Type B pancreatic cell (in vitro differentiated cells): ENCODE measurements around the gene FN3K. TPM values are rescaled to one million over a fixed set of nuclear protein-coding genes. Genes with fewer than 3 reads are reported as not detected.

Experiments used
- DNase-seq: peaks from one replicate; pipeline ENCODE4 v3.0.0; 2021; ENCODE audit warnings: mixed read lengths; ENCODE audit not compliant: unreplicated experiment; ENCODE audit errors: extremely low spot score
- H3K27ac Mint-ChIP-seq: 2 replicates; pipeline ENCODE4 v1.8.0; 2021; ENCODE audit warnings: mild to moderate bottlenecking, mixed read lengths
- H3K27me3 Mint-ChIP-seq: 2 replicates; pipeline ENCODE4 v1.8.0; 2021; ENCODE audit warnings: mixed read lengths
- H3K36me3 Mint-ChIP-seq: 2 replicates; pipeline ENCODE4 v1.8.0; 2021; ENCODE audit warnings: mixed read lengths
- H3K4me1 Mint-ChIP-seq: one replicate; pipeline ENCODE4 v1.8.0; 2021; ENCODE audit warnings: mixed read lengths; ENCODE audit not compliant: unreplicated experiment
- H3K4me3 Mint-ChIP-seq: 2 replicates; pipeline ENCODE4 v1.8.0; 2021; ENCODE audit warnings: mild to moderate bottlenecking, mixed read lengths
- H3K9me3 Mint-ChIP-seq: 2 replicates; pipeline ENCODE4 v1.8.0; 2021; ENCODE audit warnings: mixed read lengths
- total RNA-seq: library from RNA; stranded (reverse); gene quantifications from 2 replicates; pipeline ENCODE4 v1.2.1, GENCODE V29; 2021; ENCODE audit warnings: low replicate concordance
- TF ChIP-seq, protein P1 (sequence below): fragments of 200-600 bp; sonication (generic); conservative IDR thresholded peaks from 2 replicates; pipeline ENCODE4 v1.5.0; 2021; ENCODE audit warnings: antibody characterized with exemption, mild to moderate bottlenecking

The FN3K gene
- total RNA-seq, 1 donor from 2014 or later = 31.3 TPM

DNA sequence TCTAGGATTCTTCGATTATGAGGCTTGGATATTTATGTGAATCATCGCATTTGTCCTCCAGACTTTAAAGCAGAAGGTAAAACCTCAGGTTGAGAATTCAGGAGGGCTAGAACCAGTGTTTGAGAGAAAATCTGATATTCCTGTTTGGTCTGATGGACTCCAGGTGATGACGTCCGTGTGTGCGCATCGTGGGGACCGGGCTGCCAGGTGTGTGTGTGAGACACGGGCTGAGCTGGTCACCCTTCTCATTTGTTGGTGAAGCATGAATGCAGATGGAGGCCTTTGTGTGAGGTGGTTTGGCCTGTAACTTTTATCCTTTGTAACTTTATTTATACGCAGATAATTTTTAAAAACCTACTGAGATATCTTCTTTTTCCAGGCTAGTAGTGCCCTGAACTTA lies 61.6 kb downstream of the FN3K start:
- TF ChIP-seq, protein P1, sequence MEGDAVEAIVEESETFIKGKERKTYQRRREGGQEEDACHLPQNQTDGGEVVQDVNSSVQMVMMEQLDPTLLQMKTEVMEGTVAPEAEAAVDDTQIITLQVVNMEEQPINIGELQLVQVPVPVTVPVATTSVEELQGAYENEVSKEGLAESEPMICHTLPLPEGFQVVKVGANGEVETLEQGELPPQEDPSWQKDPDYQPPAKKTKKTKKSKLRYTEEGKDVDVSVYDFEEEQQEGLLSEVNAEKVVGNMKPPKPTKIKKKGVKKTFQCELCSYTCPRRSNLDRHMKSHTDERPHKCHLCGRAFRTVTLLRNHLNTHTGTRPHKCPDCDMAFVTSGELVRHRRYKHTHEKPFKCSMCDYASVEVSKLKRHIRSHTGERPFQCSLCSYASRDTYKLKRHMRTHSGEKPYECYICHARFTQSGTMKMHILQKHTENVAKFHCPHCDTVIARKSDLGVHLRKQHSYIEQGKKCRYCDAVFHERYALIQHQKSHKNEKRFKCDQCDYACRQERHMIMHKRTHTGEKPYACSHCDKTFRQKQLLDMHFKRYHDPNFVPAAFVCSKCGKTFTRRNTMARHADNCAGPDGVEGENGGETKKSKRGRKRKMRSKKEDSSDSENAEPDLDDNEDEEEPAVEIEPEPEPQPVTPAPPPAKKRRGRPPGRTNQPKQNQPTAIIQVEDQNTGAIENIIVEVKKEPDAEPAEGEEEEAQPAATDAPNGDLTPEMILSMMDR = no peak
- H3K9me3 Mint-ChIP-seq = peaks cover 5% of the 10 kb centered on the region
- H3K4me1 Mint-ChIP-seq = peaks cover 21% of the 10 kb centered on the region
- H3K27me3 Mint-ChIP-seq = no peaks in the 10 kb centered on the region
- no peak for DNase-seq
- no peak overlapping the region for H3K4me3 Mint-ChIP-seq
- H3K27ac Mint-ChIP-seq = peak overlapping the region; percentile 24
- peaks cover 20% of the 10 kb centered on the region for H3K36me3 Mint-ChIP-seq

DNA sequence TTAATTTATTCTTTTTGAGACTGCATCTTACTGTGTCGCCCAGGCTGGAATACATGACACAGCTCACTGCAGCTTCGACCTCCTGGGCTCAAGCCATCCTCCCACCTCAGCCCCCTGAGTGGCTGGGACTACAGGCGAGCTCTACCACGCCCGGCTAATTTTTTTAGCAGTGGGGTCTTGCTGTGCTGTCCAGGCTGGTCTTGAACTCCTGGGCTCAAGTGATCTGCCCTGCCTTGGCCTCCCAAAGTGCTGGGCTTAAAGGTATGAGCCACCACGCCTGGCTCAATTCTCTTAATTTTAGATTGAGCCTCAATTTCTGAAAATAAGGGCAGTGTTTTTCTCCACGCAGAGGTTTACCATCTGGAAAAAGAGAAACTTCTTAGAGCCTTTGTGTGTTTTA lies 63.3 kb downstream of the FN3K start:
- peaks cover 5% of the 10 kb centered on the region for H3K9me3 Mint-ChIP-seq
- H3K27ac Mint-ChIP-seq = no peak overlapping the region

DNA sequence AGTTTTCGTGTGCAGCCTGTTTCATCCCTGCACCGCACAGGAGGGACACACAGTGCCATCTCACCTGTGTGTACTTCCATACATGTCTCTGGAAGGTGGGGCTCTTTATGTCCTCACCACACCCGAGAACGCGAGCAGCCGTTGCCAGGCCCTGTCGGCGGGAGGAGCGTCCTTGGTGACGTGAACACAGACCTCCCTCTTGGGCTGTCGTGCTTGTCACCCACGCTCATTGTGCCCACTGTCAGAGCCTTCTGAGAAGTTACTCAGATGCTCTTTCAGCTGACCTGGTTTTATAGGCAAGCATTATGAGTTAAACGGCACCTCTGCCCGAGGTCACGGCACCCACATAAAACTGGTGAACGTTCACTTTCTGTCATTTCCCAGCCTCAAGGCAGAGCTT lies 64.2 kb downstream of the FN3K start:
- peaks cover 27% of the 10 kb centered on the region for H3K36me3 Mint-ChIP-seq

More for the DNA sequence above, 63.3 kb downstream of the FN3K start:
- Mint-ChIP-seq H3K36me3 (peaks cover 27% of the 10 kb centered on the region), H3K27me3 (no peaks in the 10 kb centered on the region), H3K4me3 (no peak overlapping the region), H3K4me1 (peaks cover 18% of the 10 kb centered on the region)
- TF ChIP-seq, protein P1 = no peak
- DNase-seq = no peak

More for the DNA sequence above, 64.2 kb downstream of the FN3K start:
- no peak for DNase-seq
- Mint-ChIP-seq H3K4me1 (peaks cover 11% of the 10 kb centered on the region), H3K9me3 (peaks cover 5% of the 10 kb centered on the region), H3K27ac (no peak overlapping the region), H3K27me3 (no peaks in the 10 kb centered on the region), H3K4me3 (no peak overlapping the region)
- TF ChIP-seq, protein P1 = no peak

Other genes with a start within 250 kb of the FN3K start
- 59.5 and 75.5 TPM in 2 replicates for gene FOXK2, start 215.9 kb upstream of the FN3K start, total RNA-seq
- gene WDR45B, start 87.2 kb upstream of the FN3K start, total RNA-seq = 74.0 and 100 TPM in 2 replicates
- gene RAB40B, start 36.9 kb upstream of the FN3K start, total RNA-seq = 16.7 and 18.9 TPM in 2 replicates
- gene FN3KRP, start 18.9 kb upstream of the FN3K start, total RNA-seq = 36.5 and 42.5 TPM in 2 replicates
- gene TBCD, start 16.4 kb downstream of the FN3K start, total RNA-seq = 65.4 and 104 TPM in 2 replicates
- gene ZNF750, start 104.4 kb downstream of the FN3K start, total RNA-seq = 10.3 and 34.7 TPM in 2 replicates